Smooth muscle cell (in vitro differentiated cells): ENCODE data around the gene STK32C. TPM values are rescaled to one million over a fixed set of nuclear protein-coding genes. Genes with fewer than 3 reads are reported as not detected.

ENCODE experiments used
- DNase-seq: peaks from one replicate; lab custom pipeline; 2025; ENCODE audit not compliant: unreplicated experiment; lab: John Stamatoyannopoulos, UW
- H2AFZ ChIP-seq: fragments of 200-600 bp; sonication (generic); 2 replicates; pipeline ENCODE4 v1.6.0; 2016; ENCODE audit warnings: antibody characterized with exemption, low read depth, mild to moderate bottlenecking
- H3F3A ChIP-seq: fragments of 200-600 bp; sonication (generic); 2 replicates; pipeline ENCODE4 v1.6.0; 2017; ENCODE audit warnings: antibody characterized with exemption, low read depth
- H3K27ac ChIP-seq: fragments of 200-600 bp; sonication (generic); 2 replicates; pipeline ENCODE4 v1.5.1; 2016; ENCODE audit warnings: low read depth, mild to moderate bottlenecking
- H3K27me3 ChIP-seq: fragments of 200-600 bp; sonication (generic); 2 replicates; pipeline ENCODE4 v1.6.1; 2016; ENCODE audit warnings: low read depth, mild to moderate bottlenecking
- H3K36me3 ChIP-seq: fragments of 200-600 bp; sonication (generic); 2 replicates; pipeline ENCODE4 v1.5.1; 2016; ENCODE audit warnings: low read depth
- H3K4me1 ChIP-seq: fragments of 200-600 bp; sonication (generic); 2 replicates; pipeline ENCODE4 v1.5.1; 2016; ENCODE audit warnings: low read depth
- H3K4me2 ChIP-seq: fragments of 200-600 bp; sonication (generic); 2 replicates; pipeline ENCODE4 v1.6.0; 2016; ENCODE audit warnings: mild to moderate bottlenecking
- H3K4me3 ChIP-seq: fragments of 200-600 bp; sonication (generic); 2 replicates; pipeline ENCODE4 v1.5.1; 2016; ENCODE audit warnings: mild to moderate bottlenecking
- H3K79me2 ChIP-seq: fragments of 200-600 bp; sonication (generic); 2 replicates; pipeline ENCODE4 v1.6.0; 2016; ENCODE audit warnings: low read depth, mild to moderate bottlenecking
- H3K9ac ChIP-seq: fragments of 200-600 bp; sonication (generic); 2 replicates; pipeline ENCODE4 v1.6.0; 2016; ENCODE audit warnings: low read depth
- H3K9me3 ChIP-seq: fragments of 200-600 bp; sonication (generic); replicated peaks from 2 replicates; pipeline ENCODE4 v1.5.1; 2016; ENCODE audit warnings: low read depth
- H4K20me1 ChIP-seq: fragments of 200-600 bp; sonication (generic); 2 replicates; pipeline ENCODE4 v1.6.0; 2016; ENCODE audit warnings: low read depth
- CTCF ChIP-seq: fragments of 200-600 bp; sonication (generic); IDR thresholded peaks from 2 replicates; pipeline ENCODE4 v1.5.1; 2017; ENCODE audit warnings: borderline replicate concordance, mild to moderate bottlenecking, antibody characterized with exemption; ENCODE audit not compliant: insufficient read depth, poor library complexity, severe bottlenecking
- WGBS: methylation state at CpG from one replicate; pipeline ENCODE4 v1.1.7; 2016; ENCODE audit warnings: low lambda C conversion rate; 5-methylcytosine and 5-hydroxymethylcytosine counted together
- polyA plus RNA-seq: library from polyadenylated mRNA; unstranded; fragments of >200 nt; fragmentation: Nextera tagmentation; extraction: Ambion mirVana; gene quantifications from 2 replicates; pipeline ENCODE4 v1.2.1, GENCODE V29; 2016
- total RNA-seq: library from RNA; depleted of rRNA; stranded (reverse); fragments of >200 nt; gene quantifications from 2 replicates; pipeline ENCODE4 v1.2.3, GENCODE V29; 2014

The STK32C gene
- total and polyA plus RNA-seq, 2 experiments from 2014 or later = 2.3 to 13.2 TPM

GRCh38 chr10:132204078-132204780 is 103.5 kb downstream of the STK32C start:
- 94% methylated on average over 20 of the region's 20 CpGs for WGBS

GRCh38 chr10:132203256-132204077 is 104.3 kb downstream of the STK32C start:
- H3K27me3 ChIP-seq = no peaks in the 10 kb centered on the region
- DNase-seq = no peak
- no peak overlapping the region for H3K4me3 ChIP-seq
- no peaks in the 10 kb centered on the region for H3K36me3 ChIP-seq
- no peaks in the 10 kb centered on the region for H3K4me1 ChIP-seq
- no peak for TF ChIP-seq CTCF
- H3K4me2 ChIP-seq = no peak overlapping the region
- no peaks in the 10 kb centered on the region for H4K20me1 ChIP-seq
- 97% methylated on average over 33 of the region's 34 CpGs for WGBS
- no peaks in the 10 kb centered on the region for H3K79me2 ChIP-seq
- H3F3A ChIP-seq = no peaks in the 10 kb centered on the region
- no peaks in the 10 kb centered on the region for H3K9me3 ChIP-seq
- no peak overlapping the region for H3K27ac ChIP-seq
- H2AFZ ChIP-seq = no peak overlapping the region
- no peak overlapping the region for H3K9ac ChIP-seq

More at GRCh38 chr10:132204078-132204780, 103.5 kb downstream of the STK32C start:
- no peaks in the 10 kb centered on the region for H3K4me1 ChIP-seq
- DNase-seq = no peak
- TF ChIP-seq CTCF = no peak
- no peaks in the 10 kb centered on the region for H3K36me3 ChIP-seq
- H3K4me3 ChIP-seq = no peak overlapping the region
- H3K9me3 ChIP-seq = no peaks in the 10 kb centered on the region
- no peak overlapping the region for H2AFZ ChIP-seq
- H3K79me2 ChIP-seq = no peaks in the 10 kb centered on the region
- no peak overlapping the region for H3K27ac ChIP-seq
- H4K20me1 ChIP-seq = no peaks in the 10 kb centered on the region
- H3F3A ChIP-seq = no peaks in the 10 kb centered on the region
- no peak overlapping the region for H3K9ac ChIP-seq
- H3K27me3 ChIP-seq = no peaks in the 10 kb centered on the region
- H3K4me2 ChIP-seq = no peak overlapping the region

GRCh38 chr10:132202070-132202970 is 105.4 kb downstream of the STK32C start:
- no peak for TF ChIP-seq CTCF
- WGBS = 95% methylated on average over 48 of the region's 48 CpGs
- Histone ChIP-seq H3K9me3 (no peaks in the 10 kb centered on the region), H3K9ac (no peak overlapping the region), H3K4me2 (no peak overlapping the region), H3K36me3 (no peaks in the 10 kb centered on the region), H3K27ac (no peak overlapping the region), H3K4me1 (no peaks in the 10 kb centered on the region), H3K4me3 (no peak overlapping the region), H3K27me3 (no peaks in the 10 kb centered on the region), H4K20me1 (no peaks in the 10 kb centered on the region), H3F3A (no peaks in the 10 kb centered on the region), H3K79me2 (no peaks in the 10 kb centered on the region), H2AFZ (no peak overlapping the region)
- DNase-seq = no peak
